Caco-2 (cell line): ENCODE results near the gene MR1. TPM values are rescaled to one million over a fixed set of nuclear protein-coding genes. Genes with fewer than 3 reads are reported as not detected.

ENCODE experiments used
- BruUV-seq: library from RNA; stranded (reverse); fragments of 400-500 nt; replicated peaks from 2 replicates; lab custom pipeline; 2021; lab: Mats Ljungman, UMichigan
- CTCF ChIA-PET: fragments of 300-600 bp; sonication (Branson Sonifier 250); formaldehyde crosslinking; loops from one replicate; lab custom pipeline; 2022; ENCODE audit warnings: antibody characterized with exemption; lab: Charles Lee
- POLR2A ChIA-PET: fragments of 300-600 bp; sonication (Branson Sonifier 250); formaldehyde crosslinking; loops from one replicate; lab custom pipeline; 2022; ENCODE audit warnings: antibody characterized with exemption; lab: Charles Lee
- DNase-seq, 2 experiments: peaks; one replicate each; pipeline versions ENCODE4 v3.0.0 to v3.0.0-alpha.2; 2020 to 2022
- H3K27me3 ChIP-seq: replicated peaks from 2 replicates; pipeline ENCODE4 v1.6.0; 2011; ENCODE audit warnings: low read length; ENCODE audit not compliant: control insufficient read depth, insufficient read depth
- H3K36me3 ChIP-seq: 2 replicates; pipeline ENCODE4 v1.5.1; 2011; ENCODE audit warnings: low read length; ENCODE audit not compliant: control insufficient read depth, insufficient read depth
- H3K4me1 ChIP-seq: fragments of 250-450 bp; sonication (Bioruptor Pico); 2 replicates; pipeline ENCODE4 v1.5.1; 2020; ENCODE audit warnings: mild to moderate bottlenecking
- H3K4me3 ChIP-seq: 2 replicates; pipeline ENCODE4 v1.5.1; 2011; ENCODE audit warnings: low read depth, mild to moderate bottlenecking, control low read depth, low read length
- H3K9me3 ChIP-seq: fragments of 250-450 bp; sonication (Bioruptor Pico); 2 replicates; pipeline ENCODE4 v1.5.1; 2020; ENCODE audit warnings: mild to moderate bottlenecking, moderate library complexity
- H3K27ac Mint-ChIP-seq: one replicate; pipeline ENCODE4 v1.8.0; 2022; ENCODE audit warnings: mixed read lengths; ENCODE audit not compliant: unreplicated experiment
- H3K27me3 Mint-ChIP-seq: one replicate; pipeline ENCODE4 v1.8.0; 2022; ENCODE audit warnings: mixed read lengths; ENCODE audit not compliant: insufficient read depth, unreplicated experiment
- H3K36me3 Mint-ChIP-seq: one replicate; pipeline ENCODE4 v1.8.0; 2022; ENCODE audit warnings: mild to moderate bottlenecking, mixed read lengths; ENCODE audit not compliant: insufficient read depth, unreplicated experiment
- H3K4me1 Mint-ChIP-seq: one replicate; pipeline ENCODE4 v1.8.0; 2022; ENCODE audit warnings: low read depth, mixed read lengths; ENCODE audit not compliant: unreplicated experiment
- H3K4me3 Mint-ChIP-seq: one replicate; pipeline ENCODE4 v1.8.0; 2022; ENCODE audit warnings: mild to moderate bottlenecking, moderate library complexity, mixed read lengths; ENCODE audit not compliant: unreplicated experiment
- H3K9me3 Mint-ChIP-seq: one replicate; pipeline ENCODE4 v1.8.0; 2022; ENCODE audit warnings: mixed read lengths; ENCODE audit not compliant: unreplicated experiment
- intact Hi-C: fragments of 100-400 bp; cut with micrococcal nuclease; formaldehyde crosslinking; loops from one replicate; pipeline ENCODE4 v1.10.0; 2022; ENCODE audit not compliant: unreplicated experiment
- total RNA-seq: library from RNA; stranded (reverse); gene quantifications from 2 replicates; pipeline ENCODE4 v1.2.3, GENCODE V29; 2022
- TF ChIP-seq, protein P1 (sequence below), 2 experiments: fragments of 200-600 bp in 1 of 2; IDR thresholded peaks; 1 replicate in 1 of 2; 2 replicates in 1 of 2; pipeline versions ENCODE4 v1.5.1 to v1.8.0; 2011 to 2022; ENCODE audit warnings: antibody characterized with exemption in 1 of 2, control low read depth in 1 of 2, inconsistent platforms in 1 of 2, low read depth in 1 of 2, low read length in 1 of 2, mild to moderate bottlenecking in 1 of 2, moderate library complexity in 1 of 2; ENCODE audit not compliant: insufficient read depth in 1 of 2, severe bottlenecking in 1 of 2, unreplicated experiment in 1 of 2

The MR1 gene
- total RNA-seq, 1 experiment from 2014 or later, result 2.5 TPM

DNA sequence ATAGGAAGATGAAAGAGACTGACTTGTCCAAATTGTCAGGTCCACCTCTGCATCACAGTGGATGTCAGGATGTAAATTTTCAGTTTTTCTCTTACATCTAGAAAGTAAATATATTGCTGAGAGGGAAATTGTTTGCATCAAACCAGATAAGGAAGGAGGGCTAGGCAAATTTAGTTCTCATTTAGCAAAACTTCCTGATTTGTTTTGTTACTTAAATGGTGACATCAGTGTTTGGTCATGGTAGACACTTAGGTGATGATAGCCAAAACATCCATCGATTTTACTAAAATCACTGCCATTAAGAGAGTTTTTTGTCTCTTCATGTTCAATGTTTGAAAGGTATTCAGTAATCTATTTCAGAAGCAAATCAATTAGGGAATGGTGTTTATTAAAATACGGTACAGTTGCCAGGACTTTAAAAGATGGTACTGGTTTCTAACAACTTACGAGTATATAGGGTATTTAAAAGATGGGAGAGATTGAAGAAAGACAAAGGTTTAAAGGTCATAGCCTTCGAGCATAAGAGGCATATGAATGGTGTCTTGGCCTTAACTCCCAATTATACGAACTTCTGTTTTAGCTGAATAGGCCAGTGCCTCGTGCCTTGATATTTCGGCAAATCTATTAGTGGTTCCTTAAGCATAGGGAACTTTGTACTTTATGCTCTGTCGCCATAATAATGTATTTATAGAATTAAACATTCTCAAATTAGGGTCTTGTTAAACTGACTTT, 57.7 kb downstream of the MR1 start:
- no TSS peak for BruUV-seq
- intact Hi-C loops, result no loop called here
- TF ChIP-seq, protein P1, sequence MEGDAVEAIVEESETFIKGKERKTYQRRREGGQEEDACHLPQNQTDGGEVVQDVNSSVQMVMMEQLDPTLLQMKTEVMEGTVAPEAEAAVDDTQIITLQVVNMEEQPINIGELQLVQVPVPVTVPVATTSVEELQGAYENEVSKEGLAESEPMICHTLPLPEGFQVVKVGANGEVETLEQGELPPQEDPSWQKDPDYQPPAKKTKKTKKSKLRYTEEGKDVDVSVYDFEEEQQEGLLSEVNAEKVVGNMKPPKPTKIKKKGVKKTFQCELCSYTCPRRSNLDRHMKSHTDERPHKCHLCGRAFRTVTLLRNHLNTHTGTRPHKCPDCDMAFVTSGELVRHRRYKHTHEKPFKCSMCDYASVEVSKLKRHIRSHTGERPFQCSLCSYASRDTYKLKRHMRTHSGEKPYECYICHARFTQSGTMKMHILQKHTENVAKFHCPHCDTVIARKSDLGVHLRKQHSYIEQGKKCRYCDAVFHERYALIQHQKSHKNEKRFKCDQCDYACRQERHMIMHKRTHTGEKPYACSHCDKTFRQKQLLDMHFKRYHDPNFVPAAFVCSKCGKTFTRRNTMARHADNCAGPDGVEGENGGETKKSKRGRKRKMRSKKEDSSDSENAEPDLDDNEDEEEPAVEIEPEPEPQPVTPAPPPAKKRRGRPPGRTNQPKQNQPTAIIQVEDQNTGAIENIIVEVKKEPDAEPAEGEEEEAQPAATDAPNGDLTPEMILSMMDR (IDR thresholded peaks at IDR 0.05; ENCODE audit: insufficient read depth in 1 of 2, low read depth in 1 of 2, low read length in 1 of 2, severe bottlenecking in 1 of 2, unreplicated experiment in 1 of 2), result no peak
- Histone ChIP-seq H3K27me3 (no peaks in the 10 kb centered on the region), H3K4me3 (no peak overlapping the region), H3K4me1 (peaks cover 48% of the 10 kb centered on the region), H3K36me3 (no peaks in the 10 kb centered on the region), H3K9me3 (no peaks in the 10 kb centered on the region)
- Mint-ChIP-seq H3K27ac (no peak overlapping the region), H3K36me3 (peaks cover 39% of the 10 kb centered on the region), H3K9me3 (no peaks in the 10 kb centered on the region), H3K27me3 (no peaks in the 10 kb centered on the region), H3K4me3 (peak overlapping the region; percentile 97), H3K4me1 (peaks cover 39% of the 10 kb centered on the region)
- ChIA-PET CTCF (interaction anchor here (0.7 to 1.6 kb wide), 3 partner anchors 13 to 51 kb away, joined by 3 to 5 read pairs (median 4); no protein-coding TSS in a partner anchor), POLR2A (interaction anchor here (0.5 to 1.4 kb wide), 4 partner anchors 8 to 210 kb away, joined by 3 to 8 read pairs (median 6); no protein-coding TSS in a partner anchor)
- DNase-seq, result no peak

DNA sequence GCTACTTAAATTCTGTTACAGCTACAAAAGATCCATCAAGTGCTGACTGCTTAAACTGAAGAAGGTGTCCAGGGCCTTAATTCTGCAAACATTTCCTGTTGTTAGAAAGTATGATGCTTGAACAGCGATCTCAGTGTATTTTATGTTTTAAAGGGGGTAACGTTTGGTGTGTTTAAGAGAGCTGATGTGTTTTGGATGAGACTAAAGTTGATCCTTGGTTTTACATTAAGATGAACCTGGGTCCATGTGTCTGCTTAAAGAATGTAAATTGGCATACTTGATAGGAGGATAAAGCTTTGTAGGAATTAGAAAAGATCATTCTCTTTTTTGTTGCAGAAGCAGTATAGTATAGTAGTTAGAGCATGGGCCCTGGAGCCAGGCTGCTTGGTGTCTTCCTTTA, 58.3 kb downstream of the MR1 start:
- H3K4me3 Mint-ChIP-seq, result peak overlapping the region; percentile 11
- Histone ChIP-seq H3K36me3 (no peaks in the 10 kb centered on the region), H3K4me3 (no peak overlapping the region), H3K9me3 (no peaks in the 10 kb centered on the region), H3K4me1 (peaks cover 48% of the 10 kb centered on the region), H3K27me3 (no peaks in the 10 kb centered on the region)
- ChIA-PET CTCF (interaction anchor here (1.6 kb wide), 1 partner anchor 50 kb away, joined by 4 read pairs; no protein-coding TSS in a partner anchor), POLR2A (interaction anchor here (0.5 kb wide), 1 partner anchor 74 kb away, joined by 3 read pairs; no protein-coding TSS in a partner anchor)
- no peak for DNase-seq
- TF ChIP-seq, protein P1 (IDR thresholded peaks at IDR 0.05; ENCODE audit: insufficient read depth in 1 of 2, low read depth in 1 of 2, low read length in 1 of 2, severe bottlenecking in 1 of 2, unreplicated experiment in 1 of 2), result no peak
- peaks cover 39% of the 10 kb centered on the region for H3K36me3 Mint-ChIP-seq
- peaks cover 39% of the 10 kb centered on the region for H3K4me1 Mint-ChIP-seq
- no peak overlapping the region for H3K27ac Mint-ChIP-seq
- no peaks in the 10 kb centered on the region for H3K27me3 Mint-ChIP-seq
- no peaks in the 10 kb centered on the region for H3K9me3 Mint-ChIP-seq
- intact Hi-C loops, result no loop called here
- BruUV-seq, result no TSS peak

DNA sequence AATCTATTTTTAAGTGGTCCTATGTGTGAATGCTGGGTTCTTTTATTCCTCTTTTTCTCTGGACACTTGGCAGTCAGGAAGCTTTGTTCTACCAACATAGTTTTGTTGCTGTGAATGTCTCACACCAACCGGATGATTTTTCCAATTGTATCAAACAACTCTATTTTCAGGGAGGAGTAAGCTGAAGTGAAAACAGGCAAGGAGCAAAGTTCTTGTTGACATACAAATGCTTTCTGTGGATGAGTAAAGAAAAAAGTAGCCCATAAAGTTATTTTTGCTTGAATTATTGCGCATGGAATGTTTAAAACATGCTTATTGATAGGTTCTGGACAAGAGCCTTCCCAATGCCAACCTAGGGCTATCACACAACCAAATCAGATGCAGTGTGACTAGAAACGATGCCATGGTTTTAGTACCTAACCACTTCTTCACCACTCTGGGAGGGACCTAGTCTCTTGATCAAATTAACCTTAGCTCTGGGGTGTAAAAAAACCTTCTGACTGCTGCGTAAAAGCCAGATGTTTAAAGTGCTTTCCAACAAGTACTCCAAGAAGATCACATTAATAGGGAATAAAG, 59.2 kb downstream of the MR1 start:
- Histone ChIP-seq H3K4me1 (peaks cover 41% of the 10 kb centered on the region), H3K27me3 (no peaks in the 10 kb centered on the region), H3K4me3 (no peak overlapping the region), H3K36me3 (no peaks in the 10 kb centered on the region), H3K9me3 (no peaks in the 10 kb centered on the region)
- Mint-ChIP-seq H3K4me3 (peak overlapping the region; percentile 57), H3K27me3 (no peaks in the 10 kb centered on the region), H3K4me1 (peaks cover 41% of the 10 kb centered on the region), H3K36me3 (peaks cover 38% of the 10 kb centered on the region), H3K9me3 (no peaks in the 10 kb centered on the region), H3K27ac (peak overlapping the region; percentile 45)
- intact Hi-C loops, result no loop called here
- no TSS peak for BruUV-seq
- TF ChIP-seq, protein P1 (IDR thresholded peaks at IDR 0.05; ENCODE audit: insufficient read depth in 1 of 2, low read depth in 1 of 2, low read length in 1 of 2, severe bottlenecking in 1 of 2, unreplicated experiment in 1 of 2), result no peak
- POLR2A ChIA-PET, result interaction anchor here (0.7 kb wide), 1 partner anchor 11 kb away, joined by 3 read pairs; no protein-coding TSS in a partner anchor
- DNase-seq, result no peak
- CTCF ChIA-PET, result interaction anchor here (1.1 to 1.6 kb wide), 2 partner anchors 13 to 49 kb away, joined by 3 to 4 read pairs; no protein-coding TSS in a partner anchor
